ENCODE data around the gene JADE1. TPM values are rescaled to one million over a fixed set of nuclear protein-coding genes. Genes with fewer than 3 reads are reported as not detected.
A peak's percentile ranks its signal among the peaks of the same experiment; 100 is the strongest.

JADE1 gene
- 16.7 TPM for polyA plus RNA-seq (2012; ENCODE audit: insufficient read length, low read depth)

DNA sequence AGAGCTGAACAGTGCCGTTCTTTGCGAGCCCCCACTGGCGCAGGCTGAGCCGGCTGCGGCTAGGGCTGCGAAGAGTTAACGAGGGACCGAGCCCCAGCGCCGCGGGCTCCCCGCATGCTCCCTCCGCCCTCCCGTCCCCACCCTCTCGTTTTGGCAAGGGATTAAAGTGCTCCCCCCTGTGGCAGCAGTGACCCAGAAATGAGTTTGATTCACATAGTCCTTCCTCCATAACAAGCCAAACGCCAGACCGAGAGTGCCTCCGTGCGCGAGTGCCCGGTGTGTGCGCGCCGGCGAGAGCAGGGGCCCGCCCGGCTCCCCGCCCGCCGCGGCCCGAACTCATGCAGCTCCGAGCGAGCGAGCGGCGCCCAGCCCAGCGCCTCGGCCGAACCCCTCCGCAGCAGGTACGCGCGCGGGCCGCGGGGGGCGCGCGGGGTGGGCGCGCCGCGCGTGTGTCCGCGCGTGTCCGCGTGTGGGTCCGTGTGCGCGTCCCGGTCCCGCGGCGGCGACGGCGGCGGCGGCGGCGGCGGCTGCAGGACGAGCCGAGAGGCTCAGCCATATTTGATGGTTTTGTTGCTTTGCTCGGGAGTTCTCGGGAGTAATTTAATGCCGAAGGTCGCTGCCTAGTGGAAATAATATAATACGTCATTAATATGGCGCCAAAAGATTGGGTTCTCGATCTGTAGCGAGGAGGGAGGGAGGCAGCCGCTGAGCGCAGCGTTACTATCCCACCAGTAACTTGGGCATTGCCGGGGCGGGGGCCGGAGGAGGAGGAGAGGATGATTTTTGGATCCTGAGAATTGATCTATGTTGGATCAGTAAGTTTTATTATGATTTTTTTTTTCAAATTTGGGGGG is at the start of gene JADE1:
Gene JADE1, plus strand, starts transcription at position 224 of the 854 bp plus-strand sequence. CDS start 22,059 bp downstream, outside the sequence.
- TF ChIP-seq POLR2AphosphoS5 (IDR thresholded peaks at IDR 0.05; ENCODE audit: low read depth, low read length), result no peak
- TF ChIP-seq, protein P1, sequence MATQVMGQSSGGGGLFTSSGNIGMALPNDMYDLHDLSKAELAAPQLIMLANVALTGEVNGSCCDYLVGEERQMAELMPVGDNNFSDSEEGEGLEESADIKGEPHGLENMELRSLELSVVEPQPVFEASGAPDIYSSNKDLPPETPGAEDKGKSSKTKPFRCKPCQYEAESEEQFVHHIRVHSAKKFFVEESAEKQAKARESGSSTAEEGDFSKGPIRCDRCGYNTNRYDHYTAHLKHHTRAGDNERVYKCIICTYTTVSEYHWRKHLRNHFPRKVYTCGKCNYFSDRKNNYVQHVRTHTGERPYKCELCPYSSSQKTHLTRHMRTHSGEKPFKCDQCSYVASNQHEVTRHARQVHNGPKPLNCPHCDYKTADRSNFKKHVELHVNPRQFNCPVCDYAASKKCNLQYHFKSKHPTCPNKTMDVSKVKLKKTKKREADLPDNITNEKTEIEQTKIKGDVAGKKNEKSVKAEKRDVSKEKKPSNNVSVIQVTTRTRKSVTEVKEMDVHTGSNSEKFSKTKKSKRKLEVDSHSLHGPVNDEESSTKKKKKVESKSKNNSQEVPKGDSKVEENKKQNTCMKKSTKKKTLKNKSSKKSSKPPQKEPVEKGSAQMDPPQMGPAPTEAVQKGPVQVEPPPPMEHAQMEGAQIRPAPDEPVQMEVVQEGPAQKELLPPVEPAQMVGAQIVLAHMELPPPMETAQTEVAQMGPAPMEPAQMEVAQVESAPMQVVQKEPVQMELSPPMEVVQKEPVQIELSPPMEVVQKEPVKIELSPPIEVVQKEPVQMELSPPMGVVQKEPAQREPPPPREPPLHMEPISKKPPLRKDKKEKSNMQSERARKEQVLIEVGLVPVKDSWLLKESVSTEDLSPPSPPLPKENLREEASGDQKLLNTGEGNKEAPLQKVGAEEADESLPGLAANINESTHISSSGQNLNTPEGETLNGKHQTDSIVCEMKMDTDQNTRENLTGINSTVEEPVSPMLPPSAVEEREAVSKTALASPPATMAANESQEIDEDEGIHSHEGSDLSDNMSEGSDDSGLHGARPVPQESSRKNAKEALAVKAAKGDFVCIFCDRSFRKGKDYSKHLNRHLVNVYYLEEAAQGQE (IDR thresholded peaks at IDR 0.05; ENCODE audit: insufficient read depth in 1 of 2, low read depth in 2 of 2, low read length in 2 of 2), result peak in 1 of 2 experiments; percentile 36; a peak in 1 of 4 replicates
- peak; percentile 71 for TF ChIP-seq FOXP2 (optimal IDR thresholded peaks at IDR 0.05; ENCODE audit: borderline replicate concordance, extremely low read depth, extremely low read length, insufficient read depth)
- TF ChIP-seq TAF1 (IDR thresholded peaks at IDR 0.05; ENCODE audit: borderline replicate concordance, insufficient read depth, low read length), result no peak
- no peak for TF ChIP-seq SIN3A (IDR thresholded peaks at IDR 0.05; ENCODE audit: borderline replicate concordance, insufficient read depth, low read length)

DNA sequence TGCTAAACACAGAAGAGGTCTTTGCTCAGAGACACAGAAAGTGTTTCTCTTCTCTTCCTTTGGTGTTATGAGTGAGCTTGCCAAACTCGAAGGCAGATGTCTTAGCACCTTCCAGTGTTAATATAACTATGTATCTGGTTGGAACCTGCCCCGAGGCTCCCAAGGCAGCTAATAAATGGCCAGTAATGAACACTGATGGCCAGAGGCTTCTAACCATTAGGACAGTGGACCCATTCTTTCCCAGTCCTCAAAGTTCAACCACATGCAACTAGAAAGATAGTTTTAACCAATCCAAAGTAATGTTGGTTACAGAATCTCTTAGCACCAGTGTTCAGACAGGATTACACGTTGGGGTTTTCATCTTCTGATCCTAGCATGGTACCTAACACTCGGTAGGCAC is 42.7 kb upstream of the JADE1 start:
- TF ChIP-seq TAF1 (IDR thresholded peaks at IDR 0.05; ENCODE audit: borderline replicate concordance, insufficient read depth, low read length), result no peak
- no peak for TF ChIP-seq FOXP2 (optimal IDR thresholded peaks at IDR 0.05; ENCODE audit: borderline replicate concordance, extremely low read depth, extremely low read length, insufficient read depth)
- no peak for TF ChIP-seq SIN3A (IDR thresholded peaks at IDR 0.05; ENCODE audit: borderline replicate concordance, insufficient read depth, low read length)
- no peak for TF ChIP-seq POLR2AphosphoS5 (IDR thresholded peaks at IDR 0.05; ENCODE audit: low read depth, low read length)
- TF ChIP-seq, protein P1 (IDR thresholded peaks at IDR 0.05; ENCODE audit: insufficient read depth in 1 of 2, low read depth in 2 of 2, low read length in 2 of 2), result no peak

DNA sequence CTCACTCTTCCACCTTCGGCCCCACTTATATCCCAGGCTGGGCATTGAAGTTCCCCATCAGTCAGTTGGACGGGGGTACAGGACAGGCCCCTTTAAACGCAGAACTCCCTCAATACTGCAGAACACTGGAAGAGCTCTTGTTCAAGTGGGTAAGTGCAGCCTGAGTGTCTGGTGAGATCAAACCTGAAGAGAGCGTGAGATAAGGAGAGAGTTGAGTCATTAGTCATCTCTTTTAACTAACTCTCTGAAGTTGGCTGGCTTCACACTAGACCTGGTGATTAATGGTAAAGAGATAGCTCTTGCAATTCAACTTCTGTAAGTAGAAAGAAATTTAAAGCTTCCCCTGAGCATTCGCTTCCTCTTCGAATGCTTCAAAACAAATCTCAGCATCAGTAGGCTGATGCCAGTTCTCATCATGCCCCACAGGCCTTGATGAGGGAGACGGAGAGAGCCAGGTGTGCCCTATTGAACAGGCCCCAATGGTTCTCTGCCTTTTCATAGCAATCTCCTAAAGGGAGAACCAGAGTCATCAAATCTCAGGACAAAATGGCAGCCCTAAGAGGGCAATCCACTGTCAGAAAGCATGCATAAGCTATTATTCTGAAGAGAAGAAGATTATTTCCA is 41.0 kb upstream of the JADE1 start:
- TF ChIP-seq POLR2AphosphoS5 (IDR thresholded peaks at IDR 0.05; ENCODE audit: low read depth, low read length), result no peak
- TF ChIP-seq TAF1 (IDR thresholded peaks at IDR 0.05; ENCODE audit: borderline replicate concordance, insufficient read depth, low read length), result no peak
- TF ChIP-seq FOXP2 (optimal IDR thresholded peaks at IDR 0.05; ENCODE audit: borderline replicate concordance, extremely low read depth, extremely low read length, insufficient read depth), result no peak
- TF ChIP-seq SIN3A (IDR thresholded peaks at IDR 0.05; ENCODE audit: borderline replicate concordance, insufficient read depth, low read length), result no peak
- TF ChIP-seq, protein P1 (IDR thresholded peaks at IDR 0.05; ENCODE audit: insufficient read depth in 1 of 2, low read depth in 2 of 2, low read length in 2 of 2), result no peak

DNA sequence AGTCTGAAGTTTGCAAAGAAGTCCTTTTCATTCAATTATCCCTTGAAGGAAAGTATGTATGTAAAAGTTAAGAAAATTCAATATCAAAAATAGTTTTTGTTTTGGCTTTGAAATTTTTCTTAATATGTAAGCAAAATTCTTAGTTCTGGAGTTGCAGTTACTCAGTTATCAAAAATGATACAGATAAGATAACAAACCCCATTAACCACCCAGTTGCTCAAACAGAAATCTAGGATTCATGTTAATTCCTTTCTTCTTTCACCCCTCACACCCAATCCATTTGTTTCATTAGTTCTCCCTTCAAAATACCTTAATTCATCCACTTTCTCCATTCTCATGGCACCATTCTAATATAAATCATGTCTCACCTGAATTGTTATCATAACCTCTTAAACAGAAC is 40.5 kb upstream of the JADE1 start:
- TF ChIP-seq SIN3A (IDR thresholded peaks at IDR 0.05; ENCODE audit: borderline replicate concordance, insufficient read depth, low read length), result no peak
- no peak for TF ChIP-seq POLR2AphosphoS5 (IDR thresholded peaks at IDR 0.05; ENCODE audit: low read depth, low read length)
- no peak for TF ChIP-seq TAF1 (IDR thresholded peaks at IDR 0.05; ENCODE audit: borderline replicate concordance, insufficient read depth, low read length)
- TF ChIP-seq FOXP2 (optimal IDR thresholded peaks at IDR 0.05; ENCODE audit: borderline replicate concordance, extremely low read depth, extremely low read length, insufficient read depth), result no peak
- TF ChIP-seq, protein P1 (IDR thresholded peaks at IDR 0.05; ENCODE audit: insufficient read depth in 1 of 2, low read depth in 2 of 2, low read length in 2 of 2), result no peak
